Inflammatory macrophage treated with lipopolysaccharide for 1 hour (primary cell): ENCODE measurements around the gene SCN3A.

Experiments used
- DNase-seq, 2 donors: peaks; one replicate each; pipeline ENCODE4 v3.0.0-alpha.2; 2020 to 2022

SCN3A gene

GRCh38 chr2:165054652-165055051 lies 149.2 kb downstream of the SCN3A start:
- no peak for DNase-seq

- DNase-seq, result no peak
These were observed 159.1 kb downstream of the SCN3A start for GRCh38 chr2:165044505-165045303.
